ENCODE measurements around the gene MYB.
"Not testable (repeated sequence)": the region's sequence is repeated elsewhere in the genome, so short reads cannot be mapped to it uniquely, and the experiment has no call there.

Gene MYB

DNA sequence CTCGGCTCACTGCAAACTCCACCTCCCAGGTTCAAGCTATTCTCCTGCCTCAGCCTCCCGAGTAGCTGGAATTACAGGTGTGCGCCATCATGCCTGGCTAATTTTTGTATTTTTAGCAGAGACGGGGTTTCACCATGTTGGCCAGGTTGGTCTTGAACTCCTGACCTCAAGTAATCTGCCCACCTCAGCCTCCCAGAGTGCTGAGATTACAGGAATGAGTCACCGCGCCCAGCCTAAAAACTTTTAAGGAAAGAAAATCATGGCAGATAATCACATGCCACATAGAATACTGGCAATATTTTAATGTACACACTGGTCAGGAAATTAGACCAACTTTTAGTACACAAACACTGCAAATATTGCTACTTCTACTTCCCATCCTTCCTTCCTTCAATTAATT, 16.7 kb upstream of the MYB start:
- not testable (repeated sequence) for DNase-seq

DNA sequence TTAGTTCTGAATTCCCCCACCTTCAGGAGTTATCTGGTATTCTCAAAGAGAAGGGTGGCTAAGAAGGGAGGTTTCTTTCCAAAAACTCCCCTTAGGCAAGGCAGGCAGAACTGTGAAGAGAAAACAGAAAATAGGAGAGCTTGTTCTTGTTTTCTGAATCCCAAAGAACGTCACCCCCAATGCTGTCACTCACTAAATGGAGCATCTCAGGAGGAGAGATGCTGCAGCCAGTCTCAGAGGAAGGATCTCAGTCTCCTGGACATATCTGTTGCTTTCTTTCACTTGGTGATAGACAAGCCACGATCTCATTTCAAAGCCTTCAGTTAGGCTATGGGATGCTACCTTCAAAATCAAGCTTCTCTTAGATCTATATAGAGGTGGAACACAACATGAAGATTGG, 16.1 kb upstream of the MYB start:
- no peak for DNase-seq

GRCh38 chr6:135166515-135166914, 14.6 kb upstream of the MYB start:
- DNase-seq: no peak

DNA sequence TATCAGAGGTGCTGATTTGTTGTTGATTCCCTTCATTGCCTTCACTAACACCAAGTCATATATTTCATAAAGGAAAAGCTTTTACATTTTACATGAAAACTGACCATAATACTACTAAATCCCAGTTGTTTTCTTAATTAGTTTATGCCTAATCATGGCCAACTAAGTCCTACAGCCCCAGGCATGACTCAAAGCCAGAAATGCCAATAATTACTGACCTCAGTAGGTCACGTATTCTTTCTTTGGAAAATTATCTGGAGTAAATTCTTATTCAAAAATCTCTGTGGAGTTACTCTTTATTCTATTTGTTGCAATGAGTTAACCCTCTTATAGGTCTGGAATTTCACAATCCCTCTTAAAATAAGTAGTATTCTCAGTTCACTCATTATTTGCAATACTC, 13.5 kb upstream of the MYB start:
- DNase-seq: no peak

- no peak for DNase-seq
These were observed 12.3 kb upstream of the MYB start for GRCh38 chr6:135168766-135169165.

DNA sequence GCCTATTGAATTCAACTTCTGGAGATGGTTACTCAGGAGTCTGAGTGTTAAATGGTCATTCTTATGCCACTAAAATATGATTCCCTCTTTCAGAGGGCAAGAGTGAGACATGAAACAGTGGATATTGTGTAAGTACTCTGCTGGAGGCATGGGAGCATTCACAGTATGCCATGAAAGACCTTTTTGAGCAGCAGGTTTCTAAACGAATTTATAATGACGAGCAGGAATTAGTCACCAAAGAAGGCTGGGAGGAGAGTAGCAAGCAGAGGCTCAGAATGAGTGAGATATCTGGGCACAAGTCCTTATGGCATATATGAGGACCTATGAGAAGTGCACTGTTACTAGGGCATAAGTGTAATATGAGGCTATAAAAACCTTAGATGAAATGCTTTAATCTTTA, 10.9 kb upstream of the MYB start:
- no peak for DNase-seq

DNA sequence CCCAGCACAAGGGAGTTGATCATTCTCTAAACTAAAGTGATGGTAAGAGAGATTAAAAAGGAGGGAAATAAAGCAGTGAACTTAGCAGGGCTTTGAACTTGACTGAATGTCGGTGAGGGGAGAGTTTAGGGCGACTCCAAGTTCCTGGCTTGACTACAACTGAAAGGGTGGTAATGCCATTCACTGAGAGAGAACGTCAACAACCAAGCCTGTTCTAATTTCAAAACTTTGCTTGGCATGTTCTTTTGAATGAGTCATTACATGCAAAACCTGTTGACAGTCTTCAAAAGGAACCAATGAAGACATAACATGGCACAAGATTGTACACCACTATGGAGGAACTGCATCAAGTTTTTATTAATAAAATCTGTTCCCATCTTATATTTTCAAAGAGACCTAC, 10.3 kb upstream of the MYB start:
- no peak for DNase-seq

DNA sequence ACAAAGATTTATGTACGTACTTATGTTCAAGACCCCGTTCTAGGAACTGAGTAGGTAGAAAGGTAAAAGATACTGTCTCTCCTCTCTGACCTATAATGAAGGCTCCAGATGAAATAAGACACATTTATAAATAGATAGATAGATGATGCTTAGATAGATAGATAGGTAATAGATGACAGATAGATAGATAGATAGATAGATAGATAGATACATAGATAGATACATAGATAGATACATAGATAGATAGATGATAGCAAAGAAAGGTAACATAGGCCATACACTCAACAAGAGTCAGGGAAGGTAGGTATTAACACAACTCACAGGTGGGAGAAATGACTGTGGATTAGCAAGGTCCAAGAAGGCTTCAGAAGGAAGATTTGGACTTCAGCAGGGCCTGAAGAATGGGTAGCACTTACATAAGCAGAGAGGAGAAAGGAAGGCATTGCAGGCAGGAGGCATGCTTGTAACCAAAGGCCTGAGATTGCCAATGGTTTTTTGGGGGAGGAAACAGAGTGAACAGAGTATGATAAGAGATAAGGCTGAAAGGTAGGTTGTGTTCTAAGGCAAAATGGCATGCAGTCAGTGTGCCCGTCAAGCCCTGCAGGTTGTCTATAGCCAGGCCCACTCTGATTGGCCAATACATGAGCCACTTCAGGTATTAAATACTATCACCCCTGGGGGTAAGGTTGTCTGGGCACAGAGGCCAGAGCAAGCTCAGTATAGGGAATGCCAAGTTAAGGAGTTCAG, 7.7 kb upstream of the MYB start:
- DNase-seq: no peak

DNA sequence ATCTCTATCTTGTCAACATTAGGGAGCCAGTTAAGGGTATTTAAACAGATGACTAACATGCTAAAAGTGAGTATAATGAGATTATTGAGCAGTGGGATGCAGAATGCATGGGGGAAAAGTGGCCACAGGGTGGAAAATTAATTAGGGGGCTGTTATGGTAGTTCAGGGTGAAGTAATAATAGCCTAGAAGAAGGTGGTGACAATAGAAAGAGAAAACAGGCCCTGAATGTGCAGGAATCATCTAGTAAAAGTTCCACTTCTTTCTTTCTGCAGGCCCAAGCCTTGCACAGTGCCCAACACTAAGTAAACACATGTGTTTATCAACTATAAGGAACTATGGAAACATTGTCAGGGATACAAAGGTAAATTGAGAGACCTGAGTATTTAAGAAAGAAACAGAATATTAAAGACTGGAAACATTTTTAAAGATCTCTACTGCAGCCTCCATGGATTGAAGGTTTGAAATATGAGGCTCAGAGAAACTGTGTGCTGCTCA, 7.1 kb upstream of the MYB start:
- no peak for DNase-seq

- DNase-seq: no peak
These were observed 5.0 kb upstream of the MYB start for GRCh38 chr6:135176058-135176457.

GRCh38 chr6:135176464-135176863, 4.6 kb upstream of the MYB start:
- no peak for DNase-seq

GRCh38 chr6:135179372-135179771, 1.7 kb upstream of the MYB start:
- DNase-seq: no peak

GRCh38 chr6:135179920-135180541, 1.1 kb upstream of the MYB start:
- DNase-seq: peak in 1 of 2 donors; percentile 34

GRCh38 chr6:135181333-135182070, 394 bp downstream of the MYB start:
- no peak for DNase-seq

DNA sequence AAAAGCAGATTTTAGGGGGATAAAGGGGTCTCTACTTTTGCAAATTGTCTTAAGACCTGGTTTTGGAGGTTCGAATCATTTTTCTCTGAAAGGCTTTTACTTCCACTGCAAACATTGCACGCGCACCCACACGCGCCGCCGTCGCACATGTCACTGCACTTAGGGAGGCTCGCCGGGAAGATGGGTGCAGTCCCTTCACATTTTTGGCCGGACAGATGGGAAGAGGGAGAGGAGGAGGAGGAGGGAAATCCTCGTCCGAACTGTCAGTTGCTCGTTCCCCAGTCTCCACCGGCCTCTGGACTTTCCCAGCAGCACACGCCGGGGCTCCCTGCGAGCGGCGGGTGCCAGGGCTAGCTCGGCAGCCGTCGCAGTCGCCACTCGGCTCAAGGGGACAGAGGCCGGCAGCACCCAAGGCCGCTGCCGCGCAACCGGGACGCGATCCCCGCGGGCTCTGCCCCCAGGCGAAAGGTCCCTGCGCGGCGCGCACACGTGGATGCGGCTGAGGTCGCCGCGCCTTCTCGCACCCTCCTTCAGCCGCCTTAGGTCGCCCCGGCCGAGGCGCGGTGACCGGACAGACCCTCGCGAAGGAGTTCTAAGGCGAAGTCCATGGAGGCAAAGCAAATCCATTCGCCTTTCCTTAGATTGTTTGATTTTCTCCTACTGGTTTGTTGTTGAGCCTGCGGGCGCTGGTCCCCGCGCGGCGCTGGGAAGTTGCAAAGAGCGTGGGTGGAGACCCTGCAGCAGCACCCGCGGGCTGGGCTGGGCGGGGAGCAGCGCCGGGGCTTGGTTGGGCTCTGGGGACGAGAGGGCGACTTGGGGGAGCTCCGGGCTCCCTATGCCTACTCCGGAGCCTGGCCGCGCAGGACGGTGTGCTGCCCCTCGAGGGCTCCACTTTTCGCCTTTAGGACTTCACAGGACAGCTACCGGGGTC, 1.2 kb downstream of the MYB start:
- DNase-seq: peak in 1 of 2 donors; percentile 23

DNA sequence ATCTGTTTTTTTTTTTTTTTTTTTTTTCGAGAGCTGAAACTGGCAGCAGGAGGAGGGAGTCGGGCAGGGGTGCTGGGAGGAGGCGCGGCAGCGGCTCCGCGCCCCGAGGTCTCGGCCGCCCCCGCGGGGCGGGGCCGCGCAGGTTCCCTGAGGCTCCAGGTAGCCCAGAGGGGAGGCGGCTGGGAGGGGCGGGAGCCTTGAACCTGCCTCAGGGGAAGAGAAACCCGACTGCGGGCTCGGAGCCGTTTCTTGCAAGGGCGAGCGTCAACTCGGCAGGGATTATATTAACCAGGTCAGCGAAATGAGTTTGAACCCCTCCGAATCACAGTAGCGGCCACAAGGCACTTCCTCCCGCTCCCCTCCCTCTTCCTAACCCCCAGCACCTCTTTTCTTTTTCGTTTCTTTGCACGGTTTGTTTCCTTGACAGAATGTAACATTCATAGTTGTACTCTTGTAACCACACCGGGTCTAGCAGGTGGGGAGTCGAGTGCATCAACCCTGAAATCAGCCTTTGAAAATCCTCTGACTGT, 2.0 kb downstream of the MYB start:
- DNase-seq: peak; percentile 65 to 67

GRCh38 chr6:135183532-135184440, 2.7 kb downstream of the MYB start:
- DNase-seq: peak; percentile 81 to 82

GRCh38 chr6:135185483-135185882, 4.4 kb downstream of the MYB start:
- DNase-seq: no peak

- DNase-seq: no peak
These were observed 5.1 kb downstream of the MYB start for GRCh38 chr6:135186255-135186654.

DNA sequence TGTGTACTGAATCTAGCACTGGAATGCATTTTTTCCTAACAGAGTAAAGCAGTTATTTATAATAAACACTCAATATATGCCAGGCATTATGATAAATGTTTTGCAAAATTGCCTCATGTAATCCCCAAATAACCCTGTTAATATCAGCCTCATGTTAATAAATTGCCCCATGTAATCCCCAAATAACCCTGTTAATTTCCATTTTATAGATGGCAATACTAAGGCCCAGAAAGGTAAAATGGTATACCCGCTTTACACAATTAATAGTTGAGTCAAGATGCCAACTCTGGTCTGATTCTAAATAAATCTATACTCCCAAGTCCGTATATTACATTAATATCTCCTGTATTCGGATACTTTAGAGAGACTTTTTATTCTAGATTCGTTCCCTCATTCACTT, 6.3 kb downstream of the MYB start:
- DNase-seq: no peak

GRCh38 chr6:135188718-135189117, 7.6 kb downstream of the MYB start:
- no peak for DNase-seq
